D341Med (cell line): ENCODE data around the gene CLSTN3.
"Not testable (repeated sequence)": the region's sequence is repeated elsewhere in the genome, so short reads cannot be mapped to it uniquely, and the experiment has no call there.

Experiments used
- DNase-seq: peaks from one replicate; pipeline ENCODE4 v3.0.0; 2012; ENCODE audit warnings: low spot score

CLSTN3 gene

DNA sequence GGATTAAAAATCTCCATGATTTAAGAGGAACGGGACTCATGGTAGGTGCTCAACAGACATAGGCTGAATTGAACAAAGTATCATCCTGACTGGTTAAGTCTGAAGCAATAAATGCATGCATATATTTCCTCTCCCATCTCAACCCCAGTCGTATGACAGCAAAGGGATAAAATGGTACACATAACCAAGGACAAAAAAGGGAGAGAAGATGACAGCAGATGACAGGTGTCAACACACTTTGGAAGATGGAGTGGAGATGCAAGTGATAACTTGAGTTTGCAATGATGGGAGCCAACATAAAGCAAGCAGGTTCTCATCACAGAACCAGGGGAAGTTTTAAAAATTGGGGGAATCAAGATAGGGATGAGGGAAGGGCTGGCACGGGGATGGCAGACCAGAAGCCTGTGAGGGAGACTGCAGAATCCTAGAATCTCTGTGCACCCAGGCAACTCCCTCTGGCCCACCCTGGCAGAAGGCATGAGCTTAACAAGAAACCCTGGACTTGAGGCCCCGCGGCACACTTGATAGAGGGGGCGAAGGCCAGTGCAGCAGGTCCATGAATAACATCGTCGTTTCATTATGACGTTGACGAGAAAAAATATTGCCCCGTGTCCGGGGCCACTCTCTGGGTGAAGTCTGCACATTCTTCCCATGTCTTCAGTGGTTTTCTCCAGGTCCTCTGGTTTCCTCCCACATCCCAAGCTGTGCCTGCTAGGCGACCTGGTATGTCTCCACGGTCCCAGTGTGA lies 26.2 kb upstream of the CLSTN3 start:
- DNase-seq, result no peak

DNA sequence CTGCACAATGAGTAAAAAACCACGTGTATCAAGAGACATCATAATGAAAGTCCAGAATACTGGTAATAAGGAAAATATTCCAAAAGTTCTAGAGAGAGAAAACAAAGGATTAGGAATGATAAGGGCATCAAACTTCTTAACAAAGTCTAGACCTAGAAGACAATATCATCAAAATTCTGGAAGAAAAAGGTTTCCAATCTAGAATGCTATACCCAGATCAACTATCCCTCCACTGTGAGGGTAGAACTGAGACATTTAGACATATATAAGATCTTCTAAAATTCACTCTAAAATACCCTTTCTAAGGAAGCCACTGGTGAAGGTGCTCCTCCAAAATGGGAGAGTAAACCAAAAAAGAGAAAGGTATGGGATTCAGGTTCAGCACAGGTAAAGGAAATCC lies 24.1 kb upstream of the CLSTN3 start:
- no peak for DNase-seq

DNA sequence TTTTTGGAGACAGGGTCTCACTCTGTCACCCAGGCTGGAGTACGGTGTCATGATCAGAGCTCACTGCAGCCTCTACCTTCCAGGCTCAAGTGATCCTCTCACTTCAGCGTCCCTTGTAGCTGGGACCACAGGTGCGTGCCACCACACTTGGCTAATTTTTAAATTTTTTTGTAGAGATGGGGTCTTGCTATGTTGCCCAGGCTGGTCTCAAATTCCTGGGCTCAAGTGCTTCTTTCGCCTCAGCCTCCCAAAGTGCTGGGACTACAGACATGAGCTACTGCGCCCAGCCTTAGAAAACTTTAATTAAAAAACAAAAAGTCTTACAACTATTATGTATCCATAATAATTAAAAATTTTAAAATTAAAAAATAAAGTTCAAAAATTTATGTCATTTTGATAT lies 23.0 kb upstream of the CLSTN3 start:
- DNase-seq, result not testable (repeated sequence)

DNA sequence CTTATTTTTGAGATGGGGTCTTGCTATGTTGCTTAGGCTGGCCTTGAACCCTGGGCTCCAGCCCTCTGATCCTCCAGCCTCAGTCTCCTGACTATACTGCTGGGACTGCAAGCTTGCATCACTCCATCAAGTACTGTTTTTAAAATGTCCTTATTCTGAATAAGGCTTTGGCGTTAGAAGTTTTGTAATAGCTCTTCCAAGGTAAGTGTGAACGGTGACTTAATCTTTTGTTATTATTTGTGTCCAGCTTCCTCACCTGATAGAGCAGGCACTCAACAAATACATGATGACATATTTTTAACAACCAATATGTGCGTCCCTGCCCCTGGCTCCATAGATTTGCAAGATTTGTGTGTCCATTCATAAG lies 22.6 kb upstream of the CLSTN3 start:
- no peak for DNase-seq

DNA sequence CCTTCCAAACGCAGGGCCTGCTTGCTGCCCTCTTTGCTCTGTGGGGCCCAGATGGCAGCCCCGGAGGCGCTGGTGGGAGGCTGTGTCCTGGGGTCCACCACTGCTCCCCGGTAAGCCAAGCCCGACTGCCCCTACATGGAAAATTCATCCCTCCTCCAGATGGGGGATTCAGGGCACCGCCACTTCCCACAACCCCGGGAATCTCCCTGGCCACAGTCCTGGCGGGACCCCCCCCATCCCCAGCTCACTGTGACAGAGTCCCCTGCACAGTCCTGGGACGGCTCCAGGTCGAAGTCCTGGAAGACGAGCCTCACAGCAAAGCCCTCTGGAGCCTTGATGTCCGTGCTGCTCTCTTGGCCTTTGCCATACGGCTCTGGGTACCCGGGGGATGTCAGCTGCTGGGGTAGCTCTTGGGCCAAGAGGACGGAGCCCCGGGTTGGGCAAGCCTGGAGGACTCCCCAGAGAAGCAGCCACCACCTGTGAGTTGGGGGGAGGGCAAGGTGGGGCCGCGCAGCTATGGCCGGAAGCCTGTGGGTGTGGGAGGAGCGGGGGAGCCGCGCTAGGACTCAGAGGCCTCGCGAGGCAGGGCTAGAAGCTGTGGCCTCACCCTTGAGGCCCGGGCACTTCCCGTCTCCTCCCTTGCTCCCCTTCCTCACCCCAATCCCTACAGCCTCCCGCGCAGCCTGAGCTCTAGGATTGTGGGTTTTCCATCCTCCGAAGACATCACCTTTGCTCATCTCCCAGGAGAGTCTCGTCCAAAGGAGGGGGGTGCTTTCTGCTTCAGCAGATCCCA lies 22.0 kb upstream of the CLSTN3 start:
- DNase-seq, result no peak

DNA sequence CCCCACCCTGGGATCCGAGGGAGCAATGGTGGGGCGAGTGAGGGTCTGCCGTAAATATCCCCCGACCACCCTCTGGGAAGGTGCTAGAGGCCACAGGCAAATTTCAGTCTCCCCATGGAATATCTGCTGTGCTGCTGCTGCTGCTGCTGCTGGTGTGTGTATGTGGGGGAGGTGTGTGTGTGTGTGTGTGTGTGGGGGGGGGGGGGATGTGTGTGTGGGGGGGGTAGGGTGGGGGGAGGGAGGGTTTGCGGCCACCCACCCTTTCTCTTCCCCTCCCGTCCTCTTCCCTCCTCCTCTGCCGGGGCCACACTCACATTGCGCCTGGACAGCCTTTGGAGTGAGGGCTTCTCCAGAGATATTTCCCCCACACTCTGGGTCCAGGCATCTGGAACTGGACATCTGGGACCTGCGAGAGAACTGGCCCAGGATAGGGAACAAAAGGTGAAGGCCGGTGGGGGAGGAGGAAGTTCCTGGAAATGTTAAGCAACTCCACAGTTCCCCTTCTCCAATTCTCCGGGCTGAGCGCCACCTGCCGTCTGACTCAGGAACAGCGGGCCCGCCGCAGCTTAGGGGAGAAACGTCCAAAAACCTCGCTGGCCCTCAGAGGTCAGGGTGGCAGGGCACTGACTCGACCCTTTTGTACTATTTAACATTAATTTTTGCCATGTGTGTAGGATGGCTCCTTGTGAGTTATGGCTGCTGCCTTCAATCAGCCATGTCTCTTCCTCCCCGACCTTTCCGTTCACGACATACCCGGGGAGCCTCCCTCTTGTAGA lies 21.2 kb upstream of the CLSTN3 start, which contains the start of gene C1RL:
C1RL (minus strand) TSS at position 419 of the 776 bp plus-strand sequence; CDS start at position 385, 34 bp downstream.
- peak; percentile 82 for DNase-seq

DNA sequence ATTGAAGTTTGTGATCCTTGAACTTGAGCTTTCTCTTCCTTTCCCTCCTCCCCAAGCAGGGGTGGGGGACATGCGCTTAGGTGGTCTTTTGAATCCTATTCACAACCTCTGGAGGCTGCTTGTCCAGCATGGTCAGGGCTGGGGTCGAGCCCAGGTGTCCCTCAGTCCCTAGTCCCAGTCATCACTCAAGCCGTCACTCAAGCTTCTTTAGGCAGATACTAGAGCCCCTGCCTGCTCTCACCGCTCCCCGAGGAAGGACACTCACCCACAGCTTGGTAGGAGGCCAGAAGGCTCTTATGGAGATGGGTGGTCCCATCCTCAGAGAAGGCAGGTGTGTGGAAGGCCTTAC lies 20.6 kb upstream of the CLSTN3 start:
- DNase-seq, result no peak

DNA sequence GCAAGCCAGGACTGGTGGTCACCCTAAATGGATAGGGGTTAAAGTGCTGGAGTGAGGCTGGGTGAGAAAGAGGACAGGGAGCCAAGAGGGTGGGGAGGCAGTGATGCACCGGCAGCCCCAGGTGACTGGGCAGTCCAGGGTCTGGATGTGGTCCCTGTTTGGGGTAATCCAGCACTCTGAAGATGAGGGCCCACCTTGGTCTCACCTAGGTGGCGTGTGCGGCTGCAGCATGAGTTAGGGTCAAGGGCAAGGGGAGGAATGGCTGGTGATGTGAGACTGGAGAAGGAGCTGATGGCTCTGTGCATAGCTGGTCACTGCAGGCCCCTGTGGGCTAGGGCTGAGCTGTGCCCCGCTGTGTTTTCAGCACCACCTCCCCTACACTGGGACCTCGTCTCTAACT lies 19.5 kb upstream of the CLSTN3 start:
- DNase-seq, result no peak

DNA sequence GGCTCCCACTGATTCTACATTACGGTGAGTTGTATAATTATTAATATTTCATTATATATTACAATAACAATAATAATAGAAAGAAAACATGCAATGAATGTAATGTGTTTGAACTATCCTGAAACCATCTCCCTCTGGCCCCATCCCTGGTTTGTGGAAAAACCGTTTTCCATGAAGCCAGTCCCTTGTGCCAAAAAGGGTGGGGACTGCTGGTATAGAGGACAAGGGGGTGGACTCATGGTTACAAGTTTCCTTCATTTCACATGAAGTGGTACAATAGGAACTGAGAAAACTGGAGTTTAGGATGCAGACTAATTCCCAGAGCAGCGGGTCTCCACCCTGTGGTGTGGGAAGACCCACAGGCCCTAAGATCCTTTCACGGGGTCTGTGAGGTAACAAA lies 18.1 kb upstream of the CLSTN3 start:
- no peak for DNase-seq

DNA sequence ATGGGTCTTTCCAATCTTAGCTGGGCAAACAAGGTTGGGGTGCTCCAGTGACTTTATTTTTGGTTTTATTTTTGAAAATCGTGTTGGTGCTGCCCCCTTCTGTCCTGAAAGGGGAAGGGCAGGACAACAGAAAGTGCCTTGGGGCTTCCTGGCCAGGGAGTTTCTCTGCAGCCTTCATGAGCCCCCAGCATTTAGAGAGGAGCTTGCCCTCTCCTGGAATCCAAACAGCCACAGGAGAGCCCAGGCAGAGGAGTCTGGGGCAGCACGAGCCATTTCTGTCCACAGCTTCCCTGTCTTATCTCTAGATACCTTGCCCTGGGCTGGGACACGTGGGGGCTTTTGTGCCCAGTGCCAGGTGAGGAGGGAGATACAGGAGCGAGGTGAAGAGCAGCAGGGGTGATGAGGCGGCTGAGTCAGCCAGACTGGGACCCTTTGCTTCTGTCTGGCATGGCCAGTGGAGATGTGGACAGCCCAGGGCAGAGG lies 16.7 kb upstream of the CLSTN3 start:
- peak; percentile 67 for DNase-seq

DNA sequence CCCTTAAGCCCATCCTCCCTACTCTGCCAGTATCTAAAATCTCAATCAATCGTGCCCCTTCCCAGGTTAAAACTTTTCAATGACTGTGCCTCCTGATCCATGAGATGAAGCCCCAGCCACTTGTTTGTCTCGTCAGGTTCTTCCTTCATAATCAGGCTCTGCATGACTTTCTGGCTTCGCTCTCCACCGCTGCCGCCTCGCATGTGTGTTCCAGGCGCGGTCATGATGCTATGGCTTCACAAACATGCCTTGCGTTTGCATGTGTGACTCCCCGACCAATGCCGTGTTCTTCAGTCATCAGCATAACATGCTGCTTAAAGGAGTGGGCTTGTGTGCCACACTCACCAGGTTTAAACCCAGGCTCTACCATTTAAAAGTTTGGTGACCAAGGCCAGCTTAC lies 16.2 kb upstream of the CLSTN3 start:
- DNase-seq, result no peak

DNA sequence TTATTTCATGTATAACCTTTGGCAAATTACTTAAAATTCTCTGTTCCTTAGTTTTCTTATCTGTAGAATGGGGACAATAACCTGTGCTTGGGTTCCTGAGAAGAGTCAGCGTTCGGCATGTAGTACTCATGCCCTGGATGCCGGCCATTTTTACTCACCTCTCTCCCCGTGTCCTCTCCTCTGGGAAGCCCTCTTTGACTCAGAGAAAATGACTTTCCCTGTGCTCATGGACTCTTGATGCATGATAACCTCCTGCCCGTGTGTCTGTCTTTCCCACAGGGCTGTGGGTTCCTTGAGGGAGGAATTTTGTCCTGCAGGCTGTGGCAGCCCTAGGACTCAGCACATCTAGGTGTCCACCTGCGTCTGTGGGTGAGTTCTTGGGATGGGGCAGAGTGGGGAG lies 15.3 kb upstream of the CLSTN3 start:
- DNase-seq, result no peak

DNA sequence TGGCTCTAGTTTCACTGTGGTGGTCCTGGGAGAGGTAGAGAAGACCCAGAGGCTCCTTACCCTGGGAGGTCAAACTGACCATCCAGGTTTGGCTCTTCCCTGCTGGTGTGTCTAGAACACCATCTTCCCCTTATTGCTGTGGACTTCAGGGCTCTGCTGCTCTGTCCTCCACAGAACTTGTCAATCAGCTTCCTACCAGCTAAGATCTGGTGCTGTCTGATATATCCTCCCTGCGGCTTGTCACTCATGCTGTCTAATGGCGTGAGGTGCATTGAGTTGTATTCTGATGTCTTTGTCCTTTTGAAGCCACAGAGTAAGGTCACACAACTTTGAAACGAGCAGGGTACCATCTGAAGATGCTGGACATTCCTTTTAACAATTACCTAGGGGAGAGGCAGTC lies 14.0 kb upstream of the CLSTN3 start:
- DNase-seq, result no peak

DNA sequence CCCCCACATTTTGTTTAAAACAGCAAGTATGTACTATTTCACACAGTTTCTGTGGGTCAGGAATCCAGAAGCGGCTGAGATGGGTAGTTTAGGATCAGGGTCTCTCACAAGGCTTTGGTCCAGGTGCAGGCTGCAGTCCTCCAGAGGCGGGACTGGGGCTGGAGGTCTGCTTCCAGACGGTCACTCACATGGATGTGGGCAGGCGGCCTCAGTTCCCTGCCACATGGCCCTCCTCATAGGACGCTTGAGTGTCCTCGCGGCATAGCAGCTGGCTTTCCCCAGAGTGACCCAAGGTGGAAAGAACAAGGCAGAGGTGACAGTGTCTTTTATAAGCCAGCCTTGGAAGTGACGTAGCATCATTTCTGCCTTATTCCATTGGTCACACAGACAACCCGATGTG lies 13.3 kb upstream of the CLSTN3 start:
- DNase-seq, result no peak

DNA sequence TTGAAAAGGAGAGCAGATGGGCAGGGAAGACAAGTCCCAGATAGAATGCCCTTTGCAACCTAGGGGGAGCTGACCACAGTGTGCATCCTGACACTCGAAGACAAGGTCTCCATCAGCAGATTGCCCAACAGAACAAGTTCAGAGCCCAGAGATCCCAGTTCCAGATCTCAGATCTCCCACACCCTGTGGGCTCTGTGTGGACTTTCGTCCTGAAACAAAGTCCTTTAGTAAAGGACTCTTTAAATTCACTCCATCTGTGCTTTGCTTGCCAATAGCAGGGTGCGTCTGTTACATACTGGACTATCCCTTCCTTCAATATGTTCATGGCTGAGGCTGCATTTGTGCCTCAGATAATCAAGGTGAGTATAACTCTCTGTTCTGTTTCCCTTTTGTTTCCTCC lies 12.5 kb upstream of the CLSTN3 start:
- no peak for DNase-seq

DNA sequence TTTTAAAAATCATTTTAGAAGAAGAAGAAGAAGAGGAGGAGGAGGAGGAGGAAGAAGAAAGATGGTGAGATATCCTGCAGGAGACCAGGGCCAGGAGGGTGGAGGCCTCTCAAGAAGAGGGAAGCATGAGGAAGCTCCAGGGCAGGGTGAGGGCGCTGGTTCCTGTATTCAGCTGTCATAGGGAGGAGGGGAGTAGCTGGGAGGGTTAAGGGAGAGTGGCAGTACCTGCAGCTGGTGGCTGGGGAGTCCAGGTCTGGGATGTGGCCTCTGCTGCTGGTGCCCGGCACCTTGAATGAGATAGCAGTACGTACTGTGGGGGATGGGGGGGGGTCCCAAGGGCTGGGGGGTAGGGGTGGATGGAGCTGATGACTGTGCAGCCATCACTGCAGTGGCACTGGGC lies 11.3 kb upstream of the CLSTN3 start:
- no peak for DNase-seq

DNA sequence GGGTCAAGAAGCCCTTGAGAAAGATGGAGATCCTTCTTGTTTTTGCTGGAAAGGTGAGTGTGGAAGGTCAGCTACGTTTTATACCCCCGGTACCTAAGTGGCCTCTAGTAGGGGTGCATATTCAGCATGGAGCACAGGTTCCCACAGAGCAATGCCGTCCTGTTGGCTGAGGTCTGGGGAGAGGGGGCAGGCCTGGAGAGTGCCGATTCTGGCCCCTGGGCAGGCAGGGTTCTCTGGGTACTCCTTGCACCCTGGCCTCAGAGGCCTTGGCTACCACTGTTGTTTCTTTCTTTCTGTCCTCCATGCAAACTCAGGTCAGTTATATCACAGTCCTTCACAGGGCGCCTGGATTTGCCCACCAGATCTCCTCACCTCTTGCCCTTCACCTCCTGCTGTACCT lies 10.0 kb upstream of the CLSTN3 start:
- DNase-seq, result no peak

DNA sequence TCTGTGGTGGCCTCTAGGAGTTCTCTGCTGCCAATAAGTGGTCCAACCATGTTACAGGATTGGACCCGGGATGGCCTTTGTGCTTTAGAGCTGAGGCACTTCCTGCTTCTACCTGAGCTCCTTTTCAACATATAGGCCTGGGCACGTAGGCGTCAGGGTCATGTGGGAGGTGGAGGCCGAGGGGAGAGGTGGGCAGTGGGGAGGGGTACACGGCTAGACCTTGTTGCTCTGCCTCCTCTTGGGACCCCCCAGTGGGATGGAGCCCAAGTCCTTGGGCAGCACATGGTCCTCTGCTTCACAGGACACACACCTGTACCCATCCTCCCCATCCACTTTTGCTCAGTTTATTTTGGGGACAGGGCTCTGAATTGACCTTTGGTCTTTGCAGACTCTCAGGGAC lies 8.8 kb upstream of the CLSTN3 start:
- no peak for DNase-seq

DNA sequence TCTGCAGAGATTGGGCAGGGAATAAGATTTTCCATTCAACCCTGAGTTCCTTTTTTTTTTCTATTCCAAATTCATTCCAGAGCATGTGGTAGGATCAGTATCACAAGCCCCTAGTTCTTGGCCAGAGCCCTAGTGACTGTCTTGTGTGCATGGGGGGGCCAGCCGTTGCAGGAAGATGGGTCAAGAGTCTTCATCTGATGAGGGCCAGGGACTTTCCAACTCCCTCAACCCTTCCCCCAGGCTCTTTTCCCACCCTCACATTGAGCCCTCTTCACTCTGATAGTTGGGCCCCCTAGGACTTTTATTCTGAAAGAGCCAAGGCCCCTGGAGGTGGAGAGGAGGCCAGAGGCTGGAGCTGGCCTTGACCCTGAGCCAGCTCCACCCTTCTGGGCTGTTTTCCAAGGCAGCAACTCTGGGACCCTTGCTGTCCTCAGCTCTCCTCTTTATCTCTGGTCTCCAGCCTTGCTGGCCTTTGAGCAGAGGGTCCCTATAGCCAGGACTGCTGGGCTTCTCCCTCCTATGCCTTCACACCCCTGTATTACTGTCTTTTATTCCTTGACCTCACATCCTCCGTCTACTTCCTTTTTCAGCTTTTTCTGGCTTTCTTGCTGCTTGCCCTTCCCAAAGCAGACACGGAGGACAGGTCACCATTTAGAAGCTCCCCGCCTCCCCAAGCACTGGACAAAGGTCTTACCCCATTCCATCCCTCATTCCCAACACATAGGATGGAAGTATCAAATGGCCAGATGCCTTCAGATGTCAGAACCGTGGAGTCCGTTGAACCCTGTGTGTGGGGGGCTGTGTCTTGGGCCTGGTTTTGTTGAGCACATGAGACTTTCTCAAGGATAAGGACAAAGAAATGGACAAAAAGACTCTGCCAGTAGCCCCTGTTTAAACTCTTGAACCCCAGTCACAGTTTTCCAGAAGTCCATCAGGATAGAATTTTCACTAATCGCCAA lies 7.1 kb upstream of the CLSTN3 start:
- no peak for DNase-seq

DNA sequence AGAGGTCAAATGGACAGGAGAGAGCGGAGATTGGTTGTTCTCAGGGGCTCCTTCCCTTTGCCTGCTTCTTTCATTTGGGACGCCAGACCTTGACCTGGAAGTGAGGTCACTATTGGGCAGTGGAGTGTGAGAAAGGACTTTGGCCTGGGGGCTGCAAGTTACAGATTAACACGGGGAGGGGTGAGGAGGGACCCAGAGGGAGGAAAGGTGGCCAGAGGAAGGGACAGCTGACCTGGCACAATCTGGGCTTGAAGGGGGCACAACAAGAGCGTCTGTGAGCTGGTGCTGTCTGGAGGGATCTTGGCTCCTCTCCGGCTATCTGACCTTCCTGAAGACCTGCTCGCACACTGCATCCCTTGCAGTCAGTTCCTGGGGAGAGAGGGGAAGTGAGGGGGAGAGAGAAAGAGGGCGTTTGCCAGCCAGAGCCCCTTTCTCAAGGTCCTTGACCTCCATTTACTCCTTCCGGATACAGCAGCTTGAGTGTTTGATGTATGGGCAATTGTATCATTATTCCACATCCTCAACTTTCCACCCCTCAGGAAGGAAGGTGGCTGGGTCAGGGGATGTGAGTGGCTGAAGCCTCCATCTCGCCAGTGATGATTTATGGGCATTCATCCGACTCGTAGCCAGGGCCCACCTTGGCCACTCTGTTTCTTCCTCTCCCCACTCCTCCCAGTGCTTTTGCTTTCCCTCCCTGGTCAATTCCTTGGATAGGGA lies 6.2 kb upstream of the CLSTN3 start:
- DNase-seq, result no peak

DNA sequence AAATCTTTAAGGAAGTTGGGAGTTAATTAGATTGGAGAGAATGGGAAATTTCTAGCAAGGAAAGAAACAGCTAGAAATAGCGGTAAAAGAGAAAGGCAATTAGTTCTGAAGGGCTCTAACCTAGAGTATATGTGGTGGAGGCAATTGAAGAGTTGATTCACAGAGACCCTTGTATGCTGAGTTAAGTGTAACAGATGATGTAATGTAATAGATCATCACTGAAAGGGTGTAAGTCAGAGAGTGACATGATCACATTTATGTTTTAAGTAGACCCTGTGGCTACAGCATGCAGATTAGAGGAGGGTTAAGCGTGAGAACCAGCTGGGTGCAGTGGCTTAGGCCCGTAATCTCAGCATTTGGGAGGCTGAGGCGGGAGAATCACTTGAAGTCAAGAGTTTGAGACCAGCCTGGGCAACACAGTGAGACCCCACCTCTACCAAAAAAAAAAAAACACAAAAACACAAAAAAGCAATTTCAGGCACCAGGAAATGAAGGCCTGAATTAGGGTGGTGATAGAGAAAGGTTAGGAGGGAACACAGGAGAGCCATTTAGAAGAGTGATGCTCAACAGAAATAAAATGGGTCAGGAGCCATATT lies 4.4 kb upstream of the CLSTN3 start:
- no peak for DNase-seq
